Neural cell (in vitro differentiated cells): ENCODE measurements around the gene MAML3.

Source experiments
- CTCF ChIP-seq: fragments of 450-650 bp; IDR thresholded peaks from 2 replicates; pipeline ENCODE4 v1.5.1; 2014; ENCODE audit warnings: antibody characterized with exemption, mild to moderate bottlenecking, moderate library complexity; ENCODE audit not compliant: poor library complexity, severe bottlenecking
- POLR2AphosphoS5 ChIP-seq: IDR thresholded peaks from 2 replicates; pipeline ENCODE4 v1.6.1; 2012

DNA sequence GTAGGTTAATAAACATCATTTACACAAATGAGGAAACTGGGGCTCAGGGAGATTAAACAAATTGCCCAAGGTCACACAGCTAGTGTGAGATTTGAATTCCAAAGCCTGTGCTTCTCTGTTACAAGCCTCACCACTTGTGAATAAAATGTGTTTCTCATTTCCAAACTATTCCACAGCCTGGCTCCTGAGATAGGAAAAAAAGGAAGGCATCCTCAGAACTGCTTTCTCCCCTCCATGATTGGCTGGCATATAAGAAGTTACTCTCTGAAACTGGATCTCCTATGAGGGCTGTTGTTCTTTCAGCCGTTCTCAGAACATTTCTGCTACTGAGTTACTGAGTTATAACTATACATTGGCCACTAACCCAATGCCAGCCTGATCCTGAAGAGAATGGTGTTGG, 237.9 kb downstream of the MAML3 start:
- no peak for TF ChIP-seq CTCF
- TF ChIP-seq POLR2AphosphoS5 = no peak
